ENCODE measurements around the gene UBE3B.
A peak's percentile ranks its signal among the peaks of the same experiment; 100 is the strongest.
"Not testable (repeated sequence)": the region's sequence is repeated elsewhere in the genome, so short reads cannot be mapped to it uniquely, and the experiment has no call there.

The UBE3B gene

GRCh38 chr12:109477185-109477962 is at the start of gene UBE3B, which contains the start of gene KCTD10:
UBE3B (plus strand) TSS chr12:109477634; CDS start chr12:109483552, 5,918 bp downstream.
KCTD10 (minus strand) TSS chr12:109477300; CDS start chr12:109477262, 38 bp downstream.
- DNase-seq: peak; percentile 81

- peak; percentile 71 for DNase-seq
Observed at GRCh38 chr12:109428037-109428629, 49.3 kb upstream of the UBE3B start.

- DNase-seq: not testable (repeated sequence)
Observed at GRCh38 chr12:109428804-109429203, 48.6 kb upstream of the UBE3B start.

- DNase-seq: no peak
Observed at GRCh38 chr12:109430244-109430643, 47.2 kb upstream of the UBE3B start.

GRCh38 chr12:109432431-109432830 is 45.0 kb upstream of the UBE3B start:
- no peak for DNase-seq

GRCh38 chr12:109432842-109433304 is 44.6 kb upstream of the UBE3B start:
- peak; percentile 59 for DNase-seq

- DNase-seq: no peak
Observed at GRCh38 chr12:109433618-109434017, 43.8 kb upstream of the UBE3B start.

- DNase-seq: no peak
Observed at GRCh38 chr12:109434582-109434981, 42.9 kb upstream of the UBE3B start.

- no peak for DNase-seq
Observed at GRCh38 chr12:109435428-109436187, 41.8 kb upstream of the UBE3B start.

GRCh38 chr12:109436188-109436560 is 41.3 kb upstream of the UBE3B start:
- no peak for DNase-seq

- DNase-seq: no peak
Observed at GRCh38 chr12:109439181-109439580, 38.3 kb upstream of the UBE3B start.

- not testable (repeated sequence) for DNase-seq
Observed at GRCh38 chr12:109439951-109440350, 37.5 kb upstream of the UBE3B start.

GRCh38 chr12:109440851-109441490 is 36.5 kb upstream of the UBE3B start:
- peak; percentile 58 for DNase-seq

GRCh38 chr12:109443794-109444193 is 33.6 kb upstream of the UBE3B start:
- DNase-seq: no peak

GRCh38 chr12:109444259-109444658 is 33.2 kb upstream of the UBE3B start:
- no peak for DNase-seq

- DNase-seq: no peak
Observed at GRCh38 chr12:109445191-109445609, 32.2 kb upstream of the UBE3B start.

GRCh38 chr12:109446869-109447268 is 30.6 kb upstream of the UBE3B start:
- DNase-seq: no peak

GRCh38 chr12:109447482-109447881 is 30.0 kb upstream of the UBE3B start:
- no peak for DNase-seq

GRCh38 chr12:109448272-109448671 is 29.2 kb upstream of the UBE3B start:
- no peak for DNase-seq

GRCh38 chr12:109448707-109449390 is 28.6 kb upstream of the UBE3B start:
- DNase-seq: no peak

GRCh38 chr12:109449845-109450532 is 27.4 kb upstream of the UBE3B start:
- no peak for DNase-seq

- DNase-seq: no peak
Observed at GRCh38 chr12:109450980-109451379, 26.5 kb upstream of the UBE3B start.

Measured in NCI-H2107 (cell line).